HL-60/S4 (cell line): Measurements from ENCODE around the gene DENND5A.

ENCODE experiments used
- in situ Hi-C: fragments of 300-500 bp; cut with MboI; formaldehyde crosslinking; loops from 2 replicates; pipeline ENCODE4 v1.14.3; 2022; ENCODE audit warnings: low sequenced_read_pairs

DENND5A gene

DNA sequence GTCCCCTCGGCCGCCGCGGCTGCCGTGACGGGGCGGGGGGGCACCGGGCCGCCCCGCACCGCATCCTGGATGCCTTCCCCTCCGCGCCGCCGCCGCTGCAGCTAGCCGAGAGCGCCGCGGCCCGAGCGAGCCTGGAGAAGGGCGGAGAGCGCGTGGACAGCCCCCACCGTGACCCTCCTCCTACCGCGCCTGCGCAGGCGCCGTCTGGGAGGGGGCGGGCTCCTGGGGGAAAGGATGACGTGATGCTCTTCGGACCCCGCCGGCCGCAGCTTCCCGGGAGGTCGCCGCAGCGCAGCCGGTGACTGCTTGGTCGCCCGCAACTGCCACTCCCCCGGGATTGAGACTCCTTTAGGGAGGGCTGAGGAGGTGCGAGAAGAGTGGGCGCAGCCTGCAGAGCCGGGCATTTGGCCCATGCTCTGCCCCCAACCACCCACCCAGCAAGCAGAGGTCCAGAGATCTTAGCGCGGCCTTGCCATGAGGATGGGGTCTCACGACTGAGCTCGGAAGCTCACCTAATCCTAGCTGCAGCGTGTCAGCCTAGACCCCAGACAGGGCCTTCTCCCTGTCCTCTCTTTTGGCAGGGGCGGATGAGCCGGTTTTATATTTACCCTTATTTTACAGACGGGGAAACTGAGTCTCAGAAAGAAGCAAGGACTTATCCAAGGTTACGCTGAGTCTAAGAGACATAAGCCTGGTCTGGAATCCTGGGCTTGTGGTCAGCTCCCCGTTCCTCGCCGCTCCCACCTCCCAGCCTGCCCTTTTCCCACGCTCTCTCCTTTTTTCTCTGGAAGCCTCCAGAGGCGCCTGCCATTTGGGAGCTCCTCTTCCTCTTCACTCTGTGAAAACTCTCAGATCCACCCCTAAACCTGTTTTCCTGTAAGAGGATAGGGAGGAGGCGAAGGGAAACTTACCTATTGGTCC is at the start of gene DENND5A:
Gene DENND5A, minus strand, starts transcription at position 140 of the 921 bp plus-strand sequence. CDS start 281 bp downstream, outside the sequence.
- in situ Hi-C loops = no loop called here

DNA sequence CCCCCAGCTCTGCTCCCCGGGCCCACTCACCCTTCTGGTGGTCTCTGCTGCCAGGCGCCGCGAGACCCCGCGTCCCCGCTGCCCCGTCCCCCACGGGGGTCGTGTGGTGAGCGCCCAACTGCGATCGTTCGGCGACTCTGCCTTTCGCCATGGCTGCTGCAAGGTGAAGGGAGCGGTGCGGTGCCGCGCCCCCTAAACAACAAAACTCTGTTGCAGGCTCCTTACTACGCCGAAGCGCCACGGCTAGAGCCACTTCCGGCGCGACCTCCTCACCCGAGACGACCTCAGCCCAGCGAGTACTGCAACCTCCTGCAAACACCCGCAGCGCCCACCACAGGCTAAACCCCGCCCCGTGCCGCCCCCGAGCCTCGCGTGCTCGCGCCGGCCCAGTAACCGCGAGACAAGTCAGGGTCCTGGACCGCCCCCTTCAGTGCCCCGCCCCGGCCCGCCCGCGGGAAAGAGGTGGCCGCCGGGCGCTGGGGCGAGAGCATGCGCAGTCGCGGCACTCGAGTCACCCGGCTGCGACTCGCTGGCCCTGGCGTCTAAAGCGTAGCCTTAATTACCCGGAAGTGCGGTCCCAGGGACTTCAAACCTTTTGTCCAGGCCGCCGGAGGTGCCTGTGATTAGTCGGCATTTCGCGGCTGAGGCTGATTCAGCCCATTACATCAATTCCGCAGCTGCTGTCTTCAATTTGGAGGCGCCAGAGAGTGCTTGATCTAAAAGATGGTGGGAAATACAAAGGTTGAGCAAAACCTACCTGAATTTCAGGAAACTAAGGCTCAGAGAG is 49.3 kb upstream of the DENND5A start, which contains the start of gene TMEM41B:
Gene TMEM41B, minus strand, starts transcription at position 303 of the 787 bp plus-strand sequence. Its CDS starts 152 bp downstream, at position 151.
- in situ Hi-C loops = no loop called here

DNA sequence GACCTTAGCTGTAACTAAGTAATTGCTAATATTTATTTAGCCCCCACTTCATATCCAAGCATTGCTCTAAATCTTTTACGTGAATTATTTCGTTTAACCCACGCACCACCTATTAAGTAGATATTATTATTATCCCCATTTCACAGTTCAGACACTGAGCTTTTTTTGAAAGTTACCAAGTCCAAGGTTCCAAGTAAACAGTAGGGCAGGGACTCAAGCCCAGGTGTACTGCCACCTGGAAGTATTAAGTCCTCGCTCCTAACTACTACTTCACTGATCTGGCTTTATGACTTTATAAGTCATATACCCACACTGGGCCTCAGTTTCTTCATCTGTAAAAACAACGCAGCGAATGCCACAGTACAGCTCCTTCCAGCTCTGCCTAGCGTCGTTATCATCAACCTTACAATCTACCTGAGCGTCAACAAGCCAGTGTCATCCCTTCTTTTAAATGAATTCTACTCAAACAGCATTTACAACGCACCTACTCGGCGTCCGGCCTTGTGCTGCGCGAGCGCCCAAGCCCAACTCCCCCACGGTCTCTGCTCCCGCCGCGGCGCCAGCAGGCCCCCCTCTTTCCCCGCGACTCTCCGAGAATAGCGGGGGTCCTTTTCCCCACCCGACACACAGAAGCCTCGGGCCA is 48.6 kb upstream of the DENND5A start:
- in situ Hi-C loops = no loop called here

DNA sequence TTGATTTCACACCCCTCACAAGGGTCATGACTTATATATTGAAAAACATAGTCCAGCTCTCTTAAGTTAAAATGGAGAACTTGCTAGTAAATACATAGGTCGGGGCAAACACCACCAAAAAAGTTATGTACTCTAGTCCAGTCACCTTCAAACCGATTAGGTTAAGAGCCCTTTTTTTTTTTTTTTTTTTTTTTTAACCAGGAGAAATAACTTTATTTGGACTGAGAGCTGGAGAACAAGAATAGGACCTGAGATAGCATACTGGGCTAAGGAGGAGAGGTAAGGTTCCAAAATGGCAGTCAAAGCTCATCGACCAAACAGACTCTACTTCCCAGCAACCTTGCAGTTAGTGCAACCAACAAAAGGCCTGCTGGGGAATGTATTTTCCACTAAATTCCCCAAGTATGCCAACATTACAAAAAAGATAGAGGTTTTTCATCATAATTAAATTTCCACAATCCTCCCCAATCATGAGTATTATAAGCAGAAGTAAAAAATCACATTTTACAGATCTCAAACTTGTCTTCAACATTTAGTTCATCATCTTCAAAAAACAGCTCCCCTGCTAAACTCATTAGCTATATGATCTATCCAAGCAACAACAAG is 45.4 kb upstream of the DENND5A start:
- in situ Hi-C loops = no loop called here

DNA sequence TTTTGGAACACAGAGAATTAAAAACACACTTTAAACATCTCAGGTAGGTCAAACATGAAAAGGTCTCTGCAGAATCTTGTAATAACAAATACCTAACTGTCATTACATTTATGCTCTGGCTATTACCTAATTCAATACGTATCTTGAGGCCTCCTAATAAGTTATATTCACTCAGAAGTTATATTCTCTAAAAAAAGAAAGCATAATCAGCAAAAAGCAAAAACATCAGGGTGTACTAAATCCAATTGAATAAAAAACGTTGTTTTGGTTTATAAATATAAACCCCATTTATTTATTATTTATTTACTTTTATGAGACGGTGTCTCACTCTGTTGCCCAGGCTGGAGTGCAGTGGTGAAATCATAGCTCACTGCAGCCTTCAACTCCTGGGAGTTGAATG is 39.0 kb upstream of the DENND5A start:
- in situ Hi-C loops = no loop called here

DNA sequence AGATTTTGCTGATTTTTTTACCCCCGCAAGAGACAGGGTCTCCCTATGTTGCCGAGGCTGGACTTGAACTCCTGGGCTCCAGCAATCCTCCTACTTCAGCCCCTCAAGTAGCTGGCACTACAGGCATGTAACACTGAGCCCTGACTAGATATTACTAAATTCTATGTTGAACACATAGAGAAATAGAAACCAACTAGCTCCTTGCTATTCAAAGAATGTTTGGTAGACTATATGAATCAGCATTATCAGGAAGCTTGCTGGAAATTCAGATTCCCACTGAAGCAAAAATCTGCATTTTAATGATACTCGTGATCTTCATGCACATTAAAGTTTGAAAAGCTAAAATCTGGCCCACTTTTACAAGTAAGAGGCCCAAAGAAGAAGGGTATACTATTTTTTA is 37.3 kb upstream of the DENND5A start:
- in situ Hi-C loops = no loop called here

DNA sequence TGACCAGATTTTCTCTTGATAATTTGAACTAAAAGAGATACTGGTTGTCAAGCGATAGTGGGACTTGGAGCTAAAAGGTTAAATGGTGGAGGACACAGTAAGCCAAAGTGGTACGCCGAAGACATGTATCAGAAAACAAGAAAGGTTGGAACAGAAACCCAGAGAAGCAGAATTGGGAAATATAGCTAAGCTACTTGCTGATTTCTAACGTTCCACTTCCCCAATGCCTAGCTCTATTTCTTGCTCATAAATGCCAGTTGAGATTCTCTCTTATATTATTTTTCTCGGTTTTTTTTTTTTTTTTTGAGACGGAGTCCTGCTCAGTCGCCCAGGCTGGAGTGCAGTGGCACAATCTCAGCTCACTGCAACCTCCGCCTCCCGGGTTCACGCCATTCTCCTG is 36.6 kb upstream of the DENND5A start:
- in situ Hi-C loops = no loop called here

DNA sequence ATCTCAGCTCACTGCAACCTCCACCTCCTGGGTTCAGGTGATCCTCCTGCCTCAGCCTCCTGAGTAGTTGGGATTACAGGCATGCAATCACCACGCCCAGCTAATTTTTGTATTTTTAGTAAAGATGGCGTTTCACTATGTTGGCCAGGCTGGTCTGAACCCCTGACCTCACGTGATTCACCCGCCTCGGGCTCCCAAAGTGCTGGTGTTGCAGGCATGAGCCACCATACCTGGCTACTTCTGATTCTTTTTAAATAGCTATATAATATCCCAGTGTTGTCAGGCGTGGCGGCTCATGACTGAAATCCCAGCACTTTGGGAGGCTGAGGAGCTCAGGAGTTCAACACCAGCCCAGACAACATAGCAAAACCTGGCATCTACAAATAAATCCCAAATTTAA is 28.5 kb upstream of the DENND5A start:
- in situ Hi-C loops = no loop called here

DNA sequence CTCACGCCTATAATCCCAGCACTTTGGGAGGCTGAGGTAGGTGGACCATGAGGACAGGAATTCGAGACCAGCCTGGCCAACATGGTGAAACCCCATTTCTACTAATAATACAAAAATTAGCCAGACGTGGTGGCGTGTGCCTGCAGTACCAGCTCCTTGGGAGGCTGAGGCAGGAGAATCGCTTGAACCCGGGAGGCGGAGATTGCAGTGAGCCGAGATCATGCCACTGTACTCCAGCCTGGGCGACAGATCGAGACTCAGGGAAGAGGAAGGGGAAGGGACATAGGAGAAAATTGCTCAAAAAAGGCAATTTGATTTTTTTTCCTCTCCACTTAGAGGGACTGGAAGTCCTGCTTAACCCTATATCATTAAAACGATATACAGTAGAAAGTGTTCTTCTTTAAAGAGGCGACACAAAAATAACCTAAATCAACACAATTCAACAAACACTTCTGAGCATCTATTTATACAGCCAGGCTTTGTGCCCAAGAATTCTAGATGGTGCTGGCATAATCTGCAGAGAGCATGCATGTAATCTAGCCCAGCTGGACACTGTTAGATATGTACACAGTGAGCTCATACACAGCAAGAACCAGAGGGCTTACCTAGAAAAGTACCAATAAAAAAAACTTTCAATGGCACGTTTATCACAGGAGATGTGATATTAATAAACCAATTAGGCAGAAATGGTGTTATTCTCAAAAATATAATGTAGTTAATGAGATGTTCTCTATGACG is 20.9 kb upstream of the DENND5A start:
- in situ Hi-C loops = no loop called here

DNA sequence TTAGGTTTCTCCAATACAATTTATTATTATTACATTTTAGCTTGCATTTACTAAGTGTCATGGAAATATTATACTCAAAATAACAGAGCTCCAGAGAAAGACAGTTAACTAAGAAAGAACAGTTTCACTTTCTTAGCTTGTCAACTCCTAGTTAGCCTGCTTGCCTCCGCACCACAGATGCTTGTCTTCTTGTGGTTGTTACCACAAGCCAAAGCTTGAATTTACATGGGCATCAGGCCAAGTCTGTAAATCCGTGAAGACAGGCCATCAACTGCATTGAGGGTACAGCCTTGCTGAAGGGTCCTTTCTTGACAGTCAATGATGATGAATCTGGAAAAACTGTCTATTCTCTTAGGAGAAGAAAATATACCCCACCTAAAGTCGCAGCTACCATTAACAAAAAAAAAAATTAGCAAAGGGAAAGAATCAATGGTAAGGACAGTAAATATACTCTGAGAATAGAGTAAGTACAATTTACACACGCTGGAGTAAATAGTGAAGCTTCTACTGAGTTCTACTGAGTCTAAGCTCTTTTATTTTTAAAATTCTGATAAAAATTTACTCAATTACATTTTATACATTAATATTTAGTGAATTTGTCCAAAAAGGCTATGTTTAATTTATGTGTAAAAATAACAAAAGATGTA is 15.6 kb upstream of the DENND5A start:
- in situ Hi-C loops = no loop called here

DNA sequence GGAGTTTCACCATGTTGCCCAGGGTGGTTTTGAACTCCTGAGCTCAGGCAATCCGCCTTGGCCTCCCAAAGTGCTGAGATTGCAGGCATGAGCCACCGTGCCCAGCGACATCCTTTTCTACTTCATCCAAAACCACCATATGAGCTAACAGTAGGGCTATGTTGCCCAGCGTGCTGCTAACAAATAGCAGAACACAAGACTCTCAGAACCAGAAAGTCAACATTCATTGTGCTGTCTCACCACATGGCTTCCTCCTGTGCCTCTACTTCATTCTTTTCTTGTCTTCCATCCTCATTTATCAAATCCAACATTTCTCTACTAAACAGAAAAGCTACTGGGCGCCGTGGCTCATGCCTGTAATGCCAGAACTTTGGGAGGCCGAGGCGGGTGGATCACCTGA is 12.0 kb upstream of the DENND5A start:
- in situ Hi-C loops = no loop called here

DNA sequence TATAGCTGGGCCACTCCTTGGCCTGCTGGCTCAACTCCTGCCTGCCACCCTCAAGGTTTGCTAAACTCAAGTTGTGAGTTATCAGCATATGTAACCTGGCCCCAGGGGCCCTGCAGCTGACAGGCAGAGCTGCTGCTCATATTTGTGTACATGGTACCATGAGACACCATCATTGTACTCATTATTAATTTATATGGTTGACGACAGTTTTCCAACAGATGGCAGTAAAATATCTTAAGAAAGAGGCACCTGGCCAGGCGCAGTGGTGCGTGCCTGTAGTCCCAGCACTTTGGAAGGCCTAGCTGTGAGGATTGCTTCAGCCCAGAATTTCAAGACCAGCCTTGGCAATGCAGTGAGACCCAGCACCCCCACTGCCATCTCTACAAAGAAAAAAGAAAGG is 11.4 kb upstream of the DENND5A start:
- in situ Hi-C loops = no loop called here

DNA sequence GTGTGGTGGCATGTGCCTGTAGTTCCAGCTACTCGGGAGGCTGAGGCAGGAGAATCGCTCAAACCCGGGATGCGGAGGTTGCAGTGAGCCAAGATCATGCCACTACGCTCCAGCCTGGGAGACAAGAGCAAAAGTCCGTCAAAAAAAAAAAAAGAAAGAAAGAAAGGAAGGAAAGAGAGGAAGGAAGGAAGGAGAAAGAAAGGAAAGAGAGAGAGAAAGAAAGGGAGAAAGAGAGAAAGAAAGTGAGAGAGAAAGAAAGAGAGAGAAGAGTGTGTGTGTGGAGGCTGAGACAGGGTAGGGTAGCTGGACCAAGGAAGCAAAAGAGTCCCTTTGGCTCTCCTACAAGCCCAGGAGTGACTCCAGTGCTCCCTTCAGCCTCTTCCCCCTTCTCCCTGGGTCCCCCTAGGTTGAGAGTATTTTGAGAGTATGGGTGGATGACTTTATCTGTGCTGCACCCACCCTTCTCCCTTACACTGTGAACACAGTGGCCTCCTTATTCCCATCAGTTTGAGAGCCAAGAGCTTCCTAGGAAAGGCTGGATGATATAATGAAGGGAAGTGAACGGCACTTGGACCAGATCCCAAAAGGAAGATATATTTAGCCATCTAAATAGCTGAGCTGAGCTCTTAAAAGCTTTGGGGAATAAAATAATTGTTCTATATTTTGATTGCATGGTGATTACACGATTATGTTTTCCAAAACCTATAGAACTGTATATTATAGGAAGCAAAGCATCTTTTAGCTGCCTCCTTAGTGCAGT is 9.5 kb upstream of the DENND5A start:
- in situ Hi-C loops = no loop called here

DNA sequence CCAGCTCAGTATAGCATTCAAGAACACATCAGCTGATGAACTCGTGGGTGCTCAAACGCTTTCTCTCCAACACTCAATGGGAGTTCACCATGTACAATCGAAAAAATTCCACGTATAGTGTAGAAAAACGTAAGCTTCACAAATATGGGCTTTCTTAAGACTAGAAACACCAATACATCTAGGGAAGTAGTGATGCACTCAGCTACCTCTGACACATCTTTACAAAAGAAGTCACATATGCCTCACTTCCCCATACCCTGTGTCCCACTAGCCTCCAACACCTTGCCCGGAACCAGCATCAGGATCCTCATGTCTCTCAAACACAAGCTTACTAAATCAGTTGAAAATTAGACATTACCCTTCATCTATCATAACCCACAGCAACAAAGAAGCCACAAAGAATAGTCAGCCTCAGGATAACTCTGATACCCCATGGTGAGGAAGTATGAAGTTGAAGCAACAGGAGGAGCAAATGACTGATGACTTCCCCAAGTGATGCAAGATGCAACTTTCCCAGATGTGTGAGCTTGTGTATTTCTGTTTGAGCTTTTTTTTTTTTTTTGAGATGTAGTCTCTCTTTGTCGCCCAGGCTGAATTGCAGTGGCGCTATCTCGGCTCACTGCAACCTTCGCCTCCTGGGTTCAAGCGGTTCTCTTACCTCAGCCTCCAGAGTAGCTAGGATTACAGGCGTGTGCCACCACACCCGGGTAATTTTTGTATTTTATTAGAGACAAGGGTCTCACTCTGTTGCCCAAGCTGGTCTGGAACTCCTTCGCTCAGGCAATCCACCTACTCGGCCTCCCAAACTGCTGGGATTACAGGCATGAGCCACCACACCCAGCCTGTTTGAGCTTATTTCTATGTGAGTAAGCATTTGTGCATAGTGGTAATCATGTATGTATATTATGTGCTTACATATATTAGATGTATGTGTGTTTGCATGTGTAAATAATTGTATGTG is 8.5 kb upstream of the DENND5A start:
- in situ Hi-C loops = no loop called here

DNA sequence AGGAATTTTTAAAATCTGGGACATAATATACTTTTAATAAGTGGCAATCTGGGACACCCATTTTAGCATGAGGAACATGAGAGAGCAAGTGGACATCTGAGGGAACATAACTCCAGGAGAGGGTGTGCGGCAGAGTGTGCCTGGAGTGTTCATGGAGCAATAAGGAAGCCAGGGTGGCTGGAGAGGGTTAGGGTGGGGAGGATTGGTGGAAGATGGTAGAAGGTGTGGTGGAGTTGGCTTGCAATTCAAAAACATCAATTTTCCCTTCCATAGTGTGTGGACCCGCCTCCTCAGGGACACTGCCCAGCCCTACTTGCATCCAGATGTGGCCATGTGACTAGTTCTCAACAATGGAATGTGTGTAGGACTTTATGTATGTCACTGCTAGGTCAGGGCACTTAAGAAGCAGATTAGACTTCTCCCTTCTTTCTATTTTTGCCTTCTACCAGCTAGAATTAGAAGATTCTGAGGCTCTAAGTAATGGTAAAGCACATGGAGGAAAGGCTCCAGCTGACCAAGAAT is 4.4 kb upstream of the DENND5A start:
- in situ Hi-C loops = no loop called here

DNA sequence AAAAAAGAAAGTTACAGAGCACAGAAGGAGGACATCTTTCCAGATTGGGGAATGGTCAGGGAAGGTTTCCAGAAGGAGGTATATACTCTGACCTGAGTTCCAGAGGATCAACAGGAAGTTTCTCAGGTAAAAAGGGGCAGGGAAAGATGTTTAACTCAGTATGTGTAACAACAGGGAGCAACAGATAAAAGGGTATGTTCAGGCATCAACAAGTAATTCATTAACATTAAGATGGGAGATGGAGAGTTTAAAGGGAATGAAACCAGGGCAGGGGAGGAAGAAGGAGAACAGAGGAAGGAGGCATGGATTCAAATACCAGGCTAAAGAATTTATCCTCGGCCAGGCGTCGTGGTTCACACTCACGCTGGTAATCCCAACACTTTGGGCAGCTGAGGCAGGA is 2.5 kb upstream of the DENND5A start:
- in situ Hi-C loops = no loop called here

DNA sequence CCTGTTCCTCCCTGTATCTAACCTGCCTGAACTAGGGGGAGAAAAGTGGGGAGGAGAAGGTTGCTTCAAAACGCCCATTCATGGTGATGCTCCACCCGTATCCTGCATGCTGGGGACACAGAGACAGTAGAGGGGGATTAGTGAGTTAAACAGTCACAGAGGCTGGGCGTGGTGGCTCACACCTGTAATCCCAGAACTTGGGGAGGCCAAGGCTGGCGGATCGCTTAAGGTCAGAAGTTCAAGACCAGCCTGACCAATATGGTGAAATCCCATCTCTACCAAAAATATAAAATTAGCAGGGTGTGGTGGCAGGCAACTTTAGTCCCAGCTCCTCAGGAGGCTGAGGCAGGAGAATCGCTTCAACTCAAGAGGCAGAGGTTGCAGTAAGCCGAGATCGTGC is 1.8 kb upstream of the DENND5A start:
- in situ Hi-C loops = no loop called here
